Thyroid gland (tissue), 4 donors: ENCODE measurements around the gene WDR37.

Experiments
- POLR2A ChIP-seq, 2 donors: fragments of 450-650 bp; IDR thresholded peaks; one replicate each; pipeline ENCODE4 v1.6.1; 2017; ENCODE audit warnings: antibody characterized with exemption in 2 of 2, mild to moderate bottlenecking in 2 of 2, moderate library complexity in 1 of 2
- TF ChIP-seq, protein P1 (sequence below), 6 experiments: fragments of 200-600 bp in 3 of 6; fragments of 450-650 bp in 3 of 6; sonication (generic) in 3 of 6; IDR thresholded peaks; one replicate each; pipeline ENCODE4 v1.5.1; 2016 to 2019; ENCODE audit warnings: antibody characterized with exemption in 6 of 6, mild to moderate bottlenecking in 2 of 6, inconsistent platforms in 1 of 6, moderate library complexity in 1 of 6

DNA sequence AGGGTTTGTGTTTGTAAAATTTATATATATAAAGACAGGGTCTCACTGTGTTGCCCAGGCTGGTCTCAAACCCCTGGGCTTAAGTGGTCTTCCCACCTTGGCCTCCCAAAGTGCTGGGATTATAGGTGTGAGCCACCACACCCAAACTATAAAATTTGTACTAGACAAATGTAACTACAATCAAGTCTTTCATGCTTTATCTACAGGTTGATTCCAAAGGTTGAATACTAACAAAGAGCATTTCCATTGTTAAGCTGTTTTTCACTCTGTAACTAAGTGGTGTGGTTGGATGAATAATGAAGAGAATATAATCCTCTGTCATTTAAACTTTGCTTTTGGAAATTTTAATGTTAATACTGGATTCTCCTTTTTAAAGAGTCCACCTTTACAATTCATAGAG, 22.5 kb downstream of the WDR37 start:
- TF ChIP-seq, protein P1, sequence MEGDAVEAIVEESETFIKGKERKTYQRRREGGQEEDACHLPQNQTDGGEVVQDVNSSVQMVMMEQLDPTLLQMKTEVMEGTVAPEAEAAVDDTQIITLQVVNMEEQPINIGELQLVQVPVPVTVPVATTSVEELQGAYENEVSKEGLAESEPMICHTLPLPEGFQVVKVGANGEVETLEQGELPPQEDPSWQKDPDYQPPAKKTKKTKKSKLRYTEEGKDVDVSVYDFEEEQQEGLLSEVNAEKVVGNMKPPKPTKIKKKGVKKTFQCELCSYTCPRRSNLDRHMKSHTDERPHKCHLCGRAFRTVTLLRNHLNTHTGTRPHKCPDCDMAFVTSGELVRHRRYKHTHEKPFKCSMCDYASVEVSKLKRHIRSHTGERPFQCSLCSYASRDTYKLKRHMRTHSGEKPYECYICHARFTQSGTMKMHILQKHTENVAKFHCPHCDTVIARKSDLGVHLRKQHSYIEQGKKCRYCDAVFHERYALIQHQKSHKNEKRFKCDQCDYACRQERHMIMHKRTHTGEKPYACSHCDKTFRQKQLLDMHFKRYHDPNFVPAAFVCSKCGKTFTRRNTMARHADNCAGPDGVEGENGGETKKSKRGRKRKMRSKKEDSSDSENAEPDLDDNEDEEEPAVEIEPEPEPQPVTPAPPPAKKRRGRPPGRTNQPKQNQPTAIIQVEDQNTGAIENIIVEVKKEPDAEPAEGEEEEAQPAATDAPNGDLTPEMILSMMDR (IDR thresholded peaks at IDR 0.05) = no peak
- no peak for TF ChIP-seq POLR2A (IDR thresholded peaks at IDR 0.05)
